ENCODE results near the gene USP9X.

- no peak for TF ChIP-seq CTCF (IDR thresholded peaks at IDR 0.05)
- no peak for TF ChIP-seq POLR2A (IDR thresholded peaks at IDR 0.05)
- TF ChIP-seq POLR2AphosphoS5 (IDR thresholded peaks at IDR 0.05; ENCODE audit: insufficient read depth in 1 of 2, low read depth in 1 of 2): no peak
Observed at GRCh38 chrX:41047878-41048534, 37.2 kb upstream of the USP9X start.

Measured in vagina (tissue), 2 donors.